ENCODE measurements around the gene NTN3.

DNA sequence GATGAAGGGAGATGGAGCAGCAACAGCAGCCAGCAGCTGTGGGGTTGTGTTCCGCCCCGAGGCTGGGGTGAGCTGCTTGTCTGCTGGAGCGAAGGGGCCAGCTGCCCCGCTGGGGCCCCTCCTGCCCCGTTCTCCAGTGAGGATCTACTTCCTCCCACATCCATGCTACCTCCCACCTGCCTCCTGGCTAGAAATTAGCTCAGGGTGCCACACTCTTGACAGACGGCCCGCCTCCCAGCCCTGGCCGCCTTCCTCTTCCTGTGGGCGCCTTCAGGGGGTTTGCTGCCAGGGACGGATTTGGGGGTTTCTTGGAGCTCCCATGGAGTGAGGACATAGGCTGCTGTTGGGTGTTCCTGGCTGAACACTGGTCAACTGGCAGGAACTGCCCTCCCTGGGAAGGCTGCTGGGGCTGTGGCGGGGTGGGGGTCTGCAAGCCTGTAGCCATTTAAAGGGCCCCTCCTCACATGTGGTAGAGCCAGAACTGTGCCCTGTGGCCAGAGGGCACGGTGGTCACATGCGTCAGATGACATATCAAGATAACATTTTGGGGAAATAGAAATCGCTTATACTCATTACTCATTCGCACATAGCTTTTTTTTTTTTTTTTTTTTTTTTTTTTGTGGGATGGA, 16.9 kb downstream of the NTN3 start:
- TF ChIP-seq, protein P1, sequence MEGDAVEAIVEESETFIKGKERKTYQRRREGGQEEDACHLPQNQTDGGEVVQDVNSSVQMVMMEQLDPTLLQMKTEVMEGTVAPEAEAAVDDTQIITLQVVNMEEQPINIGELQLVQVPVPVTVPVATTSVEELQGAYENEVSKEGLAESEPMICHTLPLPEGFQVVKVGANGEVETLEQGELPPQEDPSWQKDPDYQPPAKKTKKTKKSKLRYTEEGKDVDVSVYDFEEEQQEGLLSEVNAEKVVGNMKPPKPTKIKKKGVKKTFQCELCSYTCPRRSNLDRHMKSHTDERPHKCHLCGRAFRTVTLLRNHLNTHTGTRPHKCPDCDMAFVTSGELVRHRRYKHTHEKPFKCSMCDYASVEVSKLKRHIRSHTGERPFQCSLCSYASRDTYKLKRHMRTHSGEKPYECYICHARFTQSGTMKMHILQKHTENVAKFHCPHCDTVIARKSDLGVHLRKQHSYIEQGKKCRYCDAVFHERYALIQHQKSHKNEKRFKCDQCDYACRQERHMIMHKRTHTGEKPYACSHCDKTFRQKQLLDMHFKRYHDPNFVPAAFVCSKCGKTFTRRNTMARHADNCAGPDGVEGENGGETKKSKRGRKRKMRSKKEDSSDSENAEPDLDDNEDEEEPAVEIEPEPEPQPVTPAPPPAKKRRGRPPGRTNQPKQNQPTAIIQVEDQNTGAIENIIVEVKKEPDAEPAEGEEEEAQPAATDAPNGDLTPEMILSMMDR (IDR thresholded peaks at IDR 0.05; ENCODE audit: low read length): no peak
- TF ChIP-seq EZH2phosphoT487 (IDR thresholded peaks at IDR 0.05; ENCODE audit: low read length): no peak

All from MM.1S (cell line).